ENCODE measurements around the gene MRPL24. TPM values are rescaled to one million over a fixed set of nuclear protein-coding genes. Genes with fewer than 3 reads are reported as not detected.

The MRPL24 gene
- total and polyA plus RNA-seq, 2 of the 13 experiments (the other 11 are each of a cell fraction or from before 2014, with no cell fraction given) = 38.1 to 42.9 TPM

DNA sequence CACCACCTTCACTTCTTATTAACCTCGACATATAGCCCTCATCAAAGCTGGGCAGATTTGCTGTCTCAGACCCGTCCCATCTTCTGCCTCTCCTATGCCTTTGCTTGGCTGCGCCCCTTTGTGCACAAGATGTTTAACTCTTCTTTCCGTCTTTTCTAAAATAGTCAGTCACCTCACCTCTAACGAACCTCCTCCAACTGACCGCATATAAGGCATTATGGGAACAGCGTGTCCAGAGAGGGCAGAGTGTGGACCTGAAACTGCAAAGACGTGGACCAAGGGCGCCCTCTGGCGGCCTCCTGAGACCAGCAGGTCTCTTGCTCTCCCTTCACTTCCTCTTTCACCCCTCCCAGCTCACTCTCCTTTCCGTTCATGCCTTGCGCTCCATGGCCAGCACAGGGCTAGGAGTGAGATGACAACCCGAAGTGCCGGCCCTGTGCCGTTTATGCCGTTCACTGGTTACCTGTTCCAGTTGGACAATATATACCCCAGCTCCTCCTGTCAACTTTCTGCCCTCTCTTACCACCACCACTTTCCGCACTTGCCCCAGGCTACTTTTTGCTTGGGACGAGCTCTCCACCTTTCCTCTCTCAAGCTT, 15.1 kb downstream of the MRPL24 start (continued):
- TF ChIP-seq, protein P1, sequence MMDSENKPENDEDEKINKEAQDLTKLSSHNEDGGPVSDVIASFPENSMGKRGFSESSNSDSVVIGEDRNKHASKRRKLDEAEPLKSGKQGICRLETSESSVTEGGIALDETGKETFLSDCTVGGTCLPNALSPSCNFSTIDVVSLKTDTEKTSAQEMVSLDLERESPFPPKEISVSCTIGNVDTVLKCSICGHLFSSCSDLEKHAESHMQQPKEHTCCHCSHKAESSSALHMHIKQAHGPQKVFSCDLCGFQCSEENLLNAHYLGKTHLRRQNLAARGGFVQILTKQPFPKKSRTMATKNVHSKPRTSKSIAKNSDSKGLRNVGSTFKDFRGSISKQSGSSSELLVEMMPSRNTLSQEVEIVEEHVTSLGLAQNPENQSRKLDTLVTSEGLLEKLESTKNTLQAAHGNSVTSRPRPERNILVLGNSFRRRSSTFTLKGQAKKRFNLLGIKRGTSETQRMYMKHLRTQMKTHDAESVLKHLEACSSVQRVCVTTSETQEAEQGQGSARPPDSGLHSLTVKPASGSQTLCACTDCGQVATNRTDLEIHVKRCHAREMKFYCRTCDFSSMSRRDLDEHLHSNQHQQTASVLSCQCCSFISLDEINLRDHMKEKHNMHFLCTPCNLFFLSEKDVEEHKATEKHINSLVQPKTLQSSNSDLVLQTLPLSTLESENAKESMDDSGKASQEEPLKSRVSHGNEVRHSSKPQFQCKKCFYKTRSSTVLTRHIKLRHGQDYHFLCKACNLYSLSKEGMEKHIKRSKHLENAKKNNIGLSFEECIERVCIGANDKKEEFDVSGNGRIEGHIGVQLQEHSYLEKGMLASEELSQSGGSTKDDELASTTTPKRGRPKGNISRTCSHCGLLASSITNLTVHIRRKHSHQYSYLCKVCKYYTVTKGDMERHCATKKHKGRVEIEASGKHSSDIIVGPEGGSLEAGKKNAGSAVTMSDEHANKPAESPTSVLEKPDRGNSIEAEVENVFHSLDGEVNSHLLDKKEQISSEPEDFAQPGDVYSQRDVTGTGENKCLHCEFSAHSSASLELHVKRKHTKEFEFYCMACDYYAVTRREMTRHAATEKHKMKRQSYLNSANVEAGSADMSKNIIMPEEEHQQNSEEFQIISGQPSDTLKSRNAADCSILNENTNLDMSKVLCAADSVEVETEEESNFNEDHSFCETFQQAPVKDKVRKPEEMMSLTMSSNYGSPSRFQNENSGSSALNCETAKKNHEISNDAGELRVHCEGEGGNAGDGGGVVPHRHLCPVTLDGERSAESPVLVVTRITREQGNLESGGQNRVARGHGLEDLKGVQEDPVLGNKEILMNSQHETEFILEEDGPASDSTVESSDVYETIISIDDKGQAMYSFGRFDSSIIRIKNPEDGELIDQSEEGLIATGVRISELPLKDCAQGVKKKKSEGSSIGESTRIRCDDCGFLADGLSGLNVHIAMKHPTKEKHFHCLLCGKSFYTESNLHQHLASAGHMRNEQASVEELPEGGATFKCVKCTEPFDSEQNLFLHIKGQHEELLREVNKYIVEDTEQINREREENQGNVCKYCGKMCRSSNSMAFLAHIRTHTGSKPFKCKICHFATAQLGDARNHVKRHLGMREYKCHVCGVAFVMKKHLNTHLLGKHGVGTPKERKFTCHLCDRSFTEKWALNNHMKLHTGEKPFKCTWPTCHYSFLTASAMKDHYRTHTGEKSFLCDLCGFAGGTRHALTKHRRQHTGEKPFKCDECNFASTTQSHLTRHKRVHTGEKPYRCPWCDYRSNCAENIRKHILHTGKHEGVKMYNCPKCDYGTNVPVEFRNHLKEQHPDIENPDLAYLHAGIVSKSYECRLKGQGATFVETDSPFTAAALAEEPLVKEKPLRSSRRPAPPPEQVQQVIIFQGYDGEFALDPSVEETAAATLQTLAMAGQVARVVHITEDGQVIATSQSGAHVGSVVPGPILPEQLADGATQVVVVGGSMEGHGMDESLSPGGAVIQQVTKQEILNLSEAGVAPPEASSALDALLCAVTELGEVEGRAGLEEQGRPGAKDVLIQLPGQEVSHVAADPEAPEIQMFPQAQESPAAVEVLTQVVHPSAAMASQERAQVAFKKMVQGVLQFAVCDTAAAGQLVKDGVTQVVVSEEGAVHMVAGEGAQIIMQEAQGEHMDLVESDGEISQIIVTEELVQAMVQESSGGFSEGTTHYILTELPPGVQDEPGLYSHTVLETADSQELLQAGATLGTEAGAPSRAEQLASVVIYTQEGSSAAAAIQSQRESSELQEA (CRISPR knock-in tag; IDR thresholded peaks at IDR 0.05; ENCODE audit: not compliant biosample characterization) = no peak
- no peak; the same call in 1 of the 2 replicates for TF ChIP-seq MYC (CRISPR knock-in tag; IDR thresholded peaks at IDR 0.05; ENCODE audit: borderline replicate concordance)
- no peak for TF ChIP-seq NR3C1 (CRISPR knock-in tag; IDR thresholded peaks at IDR 0.05)
- no peak for TF ChIP-seq FOXM1 (CRISPR knock-in tag; IDR thresholded peaks at IDR 0.05)
- no peak for TF ChIP-seq RBAK (CRISPR knock-in tag; IDR thresholded peaks at IDR 0.05)
- TF ChIP-seq ZNF260 (CRISPR knock-in tag; IDR thresholded peaks at IDR 0.05; ENCODE audit: borderline replicate concordance, low read depth) = no peak
- no peak for TF ChIP-seq ZNF773 (CRISPR knock-in tag; IDR thresholded peaks at IDR 0.05; ENCODE audit: borderline replicate concordance)
- TF ChIP-seq ZFP36L2 (CRISPR knock-in tag; IDR thresholded peaks at IDR 0.05) = no peak
- no peak for TF ChIP-seq RFXANK (CRISPR knock-in tag; IDR thresholded peaks at IDR 0.05)
- no peak for TF ChIP-seq ZNF33B (CRISPR knock-in tag; IDR thresholded peaks at IDR 0.05)
- TF ChIP-seq GATA4 (IDR thresholded peaks at IDR 0.05; ENCODE audit: borderline replicate concordance, low read depth) = no peak
- TF ChIP-seq, protein P2, sequence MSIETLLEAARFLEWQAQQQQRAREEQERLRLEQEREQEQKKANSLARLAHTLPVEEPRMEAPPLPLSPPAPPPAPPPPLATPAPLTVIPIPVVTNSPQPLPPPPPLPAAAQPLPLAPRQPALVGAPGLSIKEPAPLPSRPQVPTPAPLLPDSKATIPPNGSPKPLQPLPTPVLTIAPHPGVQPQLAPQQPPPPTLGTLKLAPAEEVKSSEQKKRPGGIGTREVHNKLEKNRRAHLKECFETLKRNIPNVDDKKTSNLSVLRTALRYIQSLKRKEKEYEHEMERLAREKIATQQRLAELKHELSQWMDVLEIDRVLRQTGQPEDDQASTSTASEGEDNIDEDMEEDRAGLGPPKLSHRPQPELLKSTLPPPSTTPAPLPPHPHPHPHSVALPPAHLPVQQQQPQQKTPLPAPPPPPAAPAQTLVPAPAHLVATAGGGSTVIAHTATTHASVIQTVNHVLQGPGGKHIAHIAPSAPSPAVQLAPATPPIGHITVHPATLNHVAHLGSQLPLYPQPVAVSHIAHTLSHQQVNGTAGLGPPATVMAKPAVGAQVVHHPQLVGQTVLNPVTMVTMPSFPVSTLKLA (IDR thresholded peaks at IDR 0.05) = no peak
- no peak for TF ChIP-seq ZNF883 (CRISPR knock-in tag; IDR thresholded peaks at IDR 0.05; ENCODE audit: not compliant biosample characterization)
- TF ChIP-seq JDP2 (CRISPR knock-in tag; IDR thresholded peaks at IDR 0.05; ENCODE audit: borderline replicate concordance) = no peak
- no peak for TF ChIP-seq SIN3B (IDR thresholded peaks at IDR 0.05; ENCODE audit: low read length)
- TF ChIP-seq SUZ12 (IDR thresholded peaks at IDR 0.05; ENCODE audit: low read depth, low read length) = no peak
- no peak for TF ChIP-seq SKI (IDR thresholded peaks at IDR 0.05; ENCODE audit: partially characterized antibody)
- no peak for TF ChIP-seq TOE1 (CRISPR knock-in tag; IDR thresholded peaks at IDR 0.05)
- no peak for TF ChIP-seq ZNF235 (CRISPR knock-in tag; IDR thresholded peaks at IDR 0.05; ENCODE audit: borderline replicate concordance)
- TF ChIP-seq SCMH1 (CRISPR knock-in tag; IDR thresholded peaks at IDR 0.05; ENCODE audit: borderline replicate concordance) = no peak

Data from HepG2 (cell line).